ENCODE data around the gene PRKG1. TPM values are rescaled to one million over a fixed set of nuclear protein-coding genes. Genes with fewer than 3 reads are reported as not detected.

The PRKG1 gene
- total RNA-seq, 1 donor from 2014 or later = 17.9 TPM

GRCh38 chr10:52316500-52316899 lies 1242.2 kb downstream of the PRKG1 start:
- no peaks in the 10 kb centered on the region for H3K36me3 ChIP-seq
- no peaks in the 10 kb centered on the region for H3K9me3 ChIP-seq
- H3K27ac ChIP-seq = no peak overlapping the region
- intact Hi-C loops (cut with DNase I) = no loop called here
- no peak overlapping the region for H3K4me3 ChIP-seq
- peaks cover 12% of the 10 kb centered on the region for H3K4me1 ChIP-seq
- no peak for TF ChIP-seq POLR2AphosphoS5 (IDR thresholded peaks at IDR 0.05; ENCODE audit: insufficient read depth in 1 of 2, low read depth in 1 of 2)
- TF ChIP-seq, protein P1, sequence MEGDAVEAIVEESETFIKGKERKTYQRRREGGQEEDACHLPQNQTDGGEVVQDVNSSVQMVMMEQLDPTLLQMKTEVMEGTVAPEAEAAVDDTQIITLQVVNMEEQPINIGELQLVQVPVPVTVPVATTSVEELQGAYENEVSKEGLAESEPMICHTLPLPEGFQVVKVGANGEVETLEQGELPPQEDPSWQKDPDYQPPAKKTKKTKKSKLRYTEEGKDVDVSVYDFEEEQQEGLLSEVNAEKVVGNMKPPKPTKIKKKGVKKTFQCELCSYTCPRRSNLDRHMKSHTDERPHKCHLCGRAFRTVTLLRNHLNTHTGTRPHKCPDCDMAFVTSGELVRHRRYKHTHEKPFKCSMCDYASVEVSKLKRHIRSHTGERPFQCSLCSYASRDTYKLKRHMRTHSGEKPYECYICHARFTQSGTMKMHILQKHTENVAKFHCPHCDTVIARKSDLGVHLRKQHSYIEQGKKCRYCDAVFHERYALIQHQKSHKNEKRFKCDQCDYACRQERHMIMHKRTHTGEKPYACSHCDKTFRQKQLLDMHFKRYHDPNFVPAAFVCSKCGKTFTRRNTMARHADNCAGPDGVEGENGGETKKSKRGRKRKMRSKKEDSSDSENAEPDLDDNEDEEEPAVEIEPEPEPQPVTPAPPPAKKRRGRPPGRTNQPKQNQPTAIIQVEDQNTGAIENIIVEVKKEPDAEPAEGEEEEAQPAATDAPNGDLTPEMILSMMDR (IDR thresholded peaks at IDR 0.05) = no peak
- no peak for TF ChIP-seq POLR2A (IDR thresholded peaks at IDR 0.05)
- H3K27me3 ChIP-seq = no peaks in the 10 kb centered on the region
- DNase-seq (ENCODE audit: extremely low spot score in 2 of 2) = no peak

DNA sequence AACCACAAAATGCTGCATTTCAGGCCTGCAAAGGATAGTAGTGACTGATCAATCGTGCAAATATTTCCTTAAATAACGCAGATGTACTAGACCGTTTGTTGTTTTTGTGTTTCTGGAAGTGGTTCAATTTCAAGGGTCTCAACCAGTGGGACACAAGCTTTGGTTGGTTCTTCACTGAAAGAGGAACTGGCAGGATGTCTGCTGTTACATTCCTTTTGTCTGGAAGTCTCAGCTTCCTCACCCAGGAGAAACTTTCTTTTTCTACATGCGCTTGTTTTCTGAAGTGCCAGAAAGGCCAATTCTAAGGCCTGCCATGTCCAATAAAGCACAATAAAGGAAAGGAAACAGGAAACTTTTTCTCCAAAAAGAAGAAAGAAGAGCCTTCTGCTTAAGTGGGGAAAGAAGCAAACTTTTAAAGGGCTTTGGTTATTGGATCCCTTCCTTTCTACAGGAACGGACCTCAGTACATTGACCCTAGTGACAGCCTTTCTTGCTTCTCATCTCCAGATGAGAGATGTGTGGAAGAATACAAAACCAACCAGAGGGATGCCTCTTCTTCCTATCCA lies 1243.9 kb downstream of the PRKG1 start:
- Histone ChIP-seq H3K36me3 (no peaks in the 10 kb centered on the region), H3K4me1 (peaks cover 9% of the 10 kb centered on the region), H3K9me3 (no peaks in the 10 kb centered on the region), H3K27ac (no peak overlapping the region), H3K4me3 (no peak overlapping the region), H3K27me3 (no peaks in the 10 kb centered on the region)
- DNase-seq (ENCODE audit: extremely low spot score in 2 of 2) = no peak
- intact Hi-C loops (cut with DNase I) = no loop called here
- TF ChIP-seq, protein P1 (IDR thresholded peaks at IDR 0.05) = no peak
- no peak for TF ChIP-seq POLR2A (IDR thresholded peaks at IDR 0.05)
- no peak for TF ChIP-seq POLR2AphosphoS5 (IDR thresholded peaks at IDR 0.05; ENCODE audit: insufficient read depth in 1 of 2, low read depth in 1 of 2)

GRCh38 chr10:52318822-52319464 lies 1244.7 kb downstream of the PRKG1 start:
- H3K27me3 ChIP-seq = no peaks in the 10 kb centered on the region
- H3K9me3 ChIP-seq = no peaks in the 10 kb centered on the region
- no peak overlapping the region for H3K4me3 ChIP-seq
- H3K36me3 ChIP-seq = no peaks in the 10 kb centered on the region
- no peak for DNase-seq (ENCODE audit: extremely low spot score in 2 of 2)
- TF ChIP-seq POLR2AphosphoS5 (IDR thresholded peaks at IDR 0.05; ENCODE audit: insufficient read depth in 1 of 2, low read depth in 1 of 2) = no peak
- TF ChIP-seq, protein P1 (IDR thresholded peaks at IDR 0.05) = no peak
- no peak for TF ChIP-seq POLR2A (IDR thresholded peaks at IDR 0.05)
- peaks cover 2% of the 10 kb centered on the region for H3K4me1 ChIP-seq
- intact Hi-C loops (cut with DNase I) = no loop called here
- no peak overlapping the region for H3K27ac ChIP-seq

- DNase-seq (ENCODE audit: extremely low spot score in 2 of 2) = no peak
- TF ChIP-seq, protein P1 (IDR thresholded peaks at IDR 0.05) = no peak
- TF ChIP-seq POLR2A (IDR thresholded peaks at IDR 0.05) = no peak
- no peak for TF ChIP-seq POLR2AphosphoS5 (IDR thresholded peaks at IDR 0.05; ENCODE audit: insufficient read depth in 1 of 2, low read depth in 1 of 2)
- no peak overlapping the region for H3K27ac ChIP-seq
- no peak overlapping the region for H3K4me3 ChIP-seq
- no peaks in the 10 kb centered on the region for H3K4me1 ChIP-seq
- no peaks in the 10 kb centered on the region for H3K9me3 ChIP-seq
- no peaks in the 10 kb centered on the region for H3K27me3 ChIP-seq
- intact Hi-C loops (cut with DNase I) = no loop called here
- H3K36me3 ChIP-seq = no peaks in the 10 kb centered on the region
Observed at GRCh38 chr10:52319926-52320325, 1245.6 kb downstream of the PRKG1 start.

- H3K9me3 ChIP-seq = no peaks in the 10 kb centered on the region
Observed at GRCh38 chr10:52322323-52322722, 1248.0 kb downstream of the PRKG1 start.

More at GRCh38 chr10:52322323-52322722, 1248.0 kb downstream of the PRKG1 start:
- Histone ChIP-seq H3K27me3 (no peaks in the 10 kb centered on the region), H3K4me1 (no peaks in the 10 kb centered on the region), H3K4me3 (no peak overlapping the region), H3K36me3 (no peaks in the 10 kb centered on the region), H3K27ac (no peak overlapping the region)
- no peak for DNase-seq (ENCODE audit: extremely low spot score in 2 of 2)
- intact Hi-C loops (cut with DNase I) = no loop called here
- no peak for TF ChIP-seq POLR2AphosphoS5 (IDR thresholded peaks at IDR 0.05; ENCODE audit: insufficient read depth in 1 of 2, low read depth in 1 of 2)
- TF ChIP-seq, protein P1 (IDR thresholded peaks at IDR 0.05) = no peak
- no peak for TF ChIP-seq POLR2A (IDR thresholded peaks at IDR 0.05)
